SK-N-SH treated with all-trans-retinoic acid at 6 μM for 48 hours (cell line): Measurements from ENCODE around the gene TMPRSS6.

ENCODE experiments used
- ARNTL ChIP-seq: fragments of 450-650 bp; formaldehyde crosslinking; IDR thresholded peaks from 2 replicates; pipeline ENCODE4 v1.5.0; 2020; ENCODE audit warnings: low read depth, mild to moderate bottlenecking, moderate library complexity, borderline replicate concordance
- ESRRG ChIP-seq: fragments of 250-450 bp; sonication (Bioruptor Pico); IDR thresholded peaks from 2 replicates; pipeline ENCODE4 v1.6.1; 2021; ENCODE audit warnings: mild to moderate bottlenecking
- ISL1 ChIP-seq: fragments of 250-450 bp; sonication (Bioruptor Pico); IDR thresholded peaks from 2 replicates; pipeline ENCODE4 v2.1.2; 2022; ENCODE audit warnings: mild to moderate bottlenecking, moderate library complexity
- PATZ1 ChIP-seq: fragments of 250-450 bp; sonication (Bioruptor Pico); IDR thresholded peaks from 2 replicates; pipeline ENCODE4 v1.8.0; 2020; ENCODE audit warnings: mild to moderate bottlenecking, moderate library complexity, borderline replicate concordance
- ZFP3 ChIP-seq: fragments of 250-450 bp; sonication (Bioruptor Pico); IDR thresholded peaks from 2 replicates; pipeline ENCODE4 v1.5.0; 2020; ENCODE audit warnings: mild to moderate bottlenecking, moderate library complexity
- ZNF565 ChIP-seq: fragments of 450-650 bp; formaldehyde crosslinking; conservative IDR thresholded peaks from 2 replicates; pipeline ENCODE4 v1.5.0; 2020; ENCODE audit warnings: low read depth, mild to moderate bottlenecking, moderate library complexity
- TF ChIP-seq, protein P1 (sequence below): fragments of 250-450 bp; sonication (Bioruptor Pico); IDR thresholded peaks from 2 replicates; pipeline ENCODE4 v1.5.1; 2020; ENCODE audit warnings: low read depth, mild to moderate bottlenecking, moderate library complexity

GRCh38 chr22:37094239-37094638 is 15.3 kb downstream of the TMPRSS6 start:
- TF ChIP-seq ARNTL (CRISPR knock-in tag) (no peak), PATZ1 (no peak), ESRRG (no peak), ZFP3 (no peak), ZNF565 (CRISPR knock-in tag) (no peak), ISL1 (no peak)
- TF ChIP-seq, protein P1, sequence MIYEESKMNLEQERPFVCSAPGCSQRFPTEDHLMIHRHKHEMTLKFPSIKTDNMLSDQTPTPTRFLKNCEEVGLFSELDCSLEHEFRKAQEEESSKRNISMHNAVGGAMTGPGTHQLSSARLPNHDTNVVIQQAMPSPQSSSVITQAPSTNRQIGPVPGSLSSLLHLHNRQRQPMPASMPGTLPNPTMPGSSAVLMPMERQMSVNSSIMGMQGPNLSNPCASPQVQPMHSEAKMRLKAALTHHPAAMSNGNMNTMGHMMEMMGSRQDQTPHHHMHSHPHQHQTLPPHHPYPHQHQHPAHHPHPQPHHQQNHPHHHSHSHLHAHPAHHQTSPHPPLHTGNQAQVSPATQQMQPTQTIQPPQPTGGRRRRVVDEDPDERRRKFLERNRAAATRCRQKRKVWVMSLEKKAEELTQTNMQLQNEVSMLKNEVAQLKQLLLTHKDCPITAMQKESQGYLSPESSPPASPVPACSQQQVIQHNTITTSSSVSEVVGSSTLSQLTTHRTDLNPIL, result no peak
